Femur (tissue), 1 donor: ENCODE results near the gene TLX1.

Source experiments
- DNase-seq: peaks from one replicate; pipeline ENCODE4 v3.0.0-alpha.2; 2017

TLX1 gene

GRCh38 chr10:101134299-101135127 is 3.4 kb downstream of the TLX1 start:
- no peak for DNase-seq

GRCh38 chr10:101135141-101136006 is 4.3 kb downstream of the TLX1 start:
- DNase-seq = no peak

- no peak for DNase-seq
Measured at GRCh38 chr10:101136007-101136707, 5.1 kb downstream of the TLX1 start.

GRCh38 chr10:101136708-101137121 is 5.6 kb downstream of the TLX1 start:
- no peak for DNase-seq

- no peak for DNase-seq
Measured at GRCh38 chr10:101137271-101137670, 6.2 kb downstream of the TLX1 start.

- no peak for DNase-seq
Measured at GRCh38 chr10:101138788-101139420, 7.8 kb downstream of the TLX1 start.

GRCh38 chr10:101139421-101139911 is 8.4 kb downstream of the TLX1 start:
- no peak for DNase-seq

GRCh38 chr10:101140084-101140949 is 9.2 kb downstream of the TLX1 start:
- no peak for DNase-seq

GRCh38 chr10:101140950-101141615 is 10.0 kb downstream of the TLX1 start:
- DNase-seq = no peak

GRCh38 chr10:101141616-101142532 is 10.8 kb downstream of the TLX1 start:
- peak; percentile 88 for DNase-seq

- DNase-seq = no peak
Measured at GRCh38 chr10:101142533-101143344, 11.6 kb downstream of the TLX1 start.

- DNase-seq = no peak
Measured at GRCh38 chr10:101143345-101143630, 12.2 kb downstream of the TLX1 start.

GRCh38 chr10:101144053-101144452 is 13.0 kb downstream of the TLX1 start:
- no peak for DNase-seq

GRCh38 chr10:101145145-101145544 is 14.0 kb downstream of the TLX1 start:
- DNase-seq = no peak

GRCh38 chr10:101145750-101146391 is 14.8 kb downstream of the TLX1 start:
- no peak for DNase-seq

- no peak for DNase-seq
Measured at GRCh38 chr10:101146392-101147251, 15.5 kb downstream of the TLX1 start.

- no peak for DNase-seq
Measured at GRCh38 chr10:101151395-101151794, 20.3 kb downstream of the TLX1 start.

GRCh38 chr10:101152316-101152715 is 21.2 kb downstream of the TLX1 start:
- no peak for DNase-seq
